Bronchial epithelial cell (primary cell): ENCODE data around the gene FADS2. TPM values are rescaled to one million over a fixed set of nuclear protein-coding genes. Genes with fewer than 3 reads are reported as not detected.
"Not testable (repeated sequence)": the region's sequence is repeated elsewhere in the genome, so short reads cannot be mapped to it uniquely, and the experiment has no call there.

ENCODE experiments used
- DNase-seq: peaks from one replicate; pipeline ENCODE4 v3.0.0-alpha.2; 2010; ENCODE audit warnings: low read depth
- FAIRE-seq: peaks from 2 replicates; lab custom pipeline; 2011; peaks lifted over from hg19 to GRCh38; lab: Jason Lieb, UNC
- H3K27me3 ChIP-seq: 2 replicates; pipeline ENCODE4 v1.5.1; 2011; ENCODE audit warnings: low read length; ENCODE audit not compliant: control insufficient read depth, insufficient read depth
- H3K36me3 ChIP-seq: 2 replicates; pipeline ENCODE4 v1.5.1; 2011; ENCODE audit warnings: low read length; ENCODE audit not compliant: control insufficient read depth, insufficient read depth
- H3K4me3 ChIP-seq: 2 replicates; pipeline ENCODE4 v1.5.1; 2011; ENCODE audit warnings: mild to moderate bottlenecking, low read depth, low read length, control low read depth
- CTCF ChIP-seq: IDR thresholded peaks from 2 replicates; pipeline ENCODE4 v1.5.1; 2011; ENCODE audit warnings: mild to moderate bottlenecking, moderate library complexity, low read length, control low read depth, inconsistent platforms; ENCODE audit not compliant: insufficient read depth, severe bottlenecking
- total RNA-seq: library from RNA; depleted of rRNA; stranded (reverse); fragments of >200 nt; gene quantifications from 2 replicates; pipeline ENCODE4 v1.2.1, GENCODE V29; 2014

The FADS2 gene
- total RNA-seq, 1 donor from 2014 or later: 34.2 TPM

GRCh38 chr11:61879152-61879551 lies 51.1 kb downstream of the FADS2 start:
- TF ChIP-seq CTCF: no peak
- no peaks in the 10 kb centered on the region for H3K27me3 ChIP-seq
- FAIRE-seq (no peak), DNase-seq (no peak)
- peaks cover 15% of the 10 kb centered on the region for H3K36me3 ChIP-seq
- H3K4me3 ChIP-seq: no peak overlapping the region

- no peak for FAIRE-seq
- TF ChIP-seq CTCF: no peak
- DNase-seq: no peak
- no peaks in the 10 kb centered on the region for H3K27me3 ChIP-seq
- peaks cover 15% of the 10 kb centered on the region for H3K36me3 ChIP-seq
- H3K4me3 ChIP-seq: no peak overlapping the region
These were observed 51.9 kb downstream of the FADS2 start for GRCh38 chr11:61880031-61880430.

- H3K36me3 ChIP-seq: peaks cover 15% of the 10 kb centered on the region
- no peak for TF ChIP-seq CTCF
- no peak for DNase-seq
- no peaks in the 10 kb centered on the region for H3K27me3 ChIP-seq
- FAIRE-seq: no peak
- no peak overlapping the region for H3K4me3 ChIP-seq
These were observed 52.4 kb downstream of the FADS2 start for GRCh38 chr11:61880454-61880853.

GRCh38 chr11:61881397-61881796 lies 53.3 kb downstream of the FADS2 start:
- no peaks in the 10 kb centered on the region for H3K27me3 ChIP-seq
- peaks cover 12% of the 10 kb centered on the region for H3K36me3 ChIP-seq
- no peak for DNase-seq
- TF ChIP-seq CTCF: no peak
- no peak overlapping the region for H3K4me3 ChIP-seq
- FAIRE-seq: peak; percentile 52

- DNase-seq, H3K27me3 ChIP-seq, H3K4me3 ChIP-seq, FAIRE-seq: not testable (repeated sequence)
- peaks cover 11% of the 10 kb centered on the region for H3K36me3 ChIP-seq
These were observed 54.2 kb downstream of the FADS2 start for GRCh38 chr11:61882267-61882666.

GRCh38 chr11:61882879-61883278 lies 54.8 kb downstream of the FADS2 start:
- Histone ChIP-seq H3K27me3 (no peaks in the 10 kb centered on the region), H3K36me3 (peaks cover 7% of the 10 kb centered on the region), H3K4me3 (no peak overlapping the region)
- no peak for TF ChIP-seq CTCF
- FAIRE-seq (no peak), DNase-seq (no peak)
